ENCODE data around the gene CEP78. TPM values are rescaled to one million over a fixed set of nuclear protein-coding genes. Genes with fewer than 3 reads are reported as not detected.

Gene CEP78
- total RNA-seq, 1 experiment from 2014 or later = 48.1 TPM

GRCh38 chr9:78297672-78297961 is 61.7 kb downstream of the CEP78 start:
- Histone ChIP-seq H3K9me3 (ENCODE audit: control insufficient read depth in 1 of 2, insufficient read depth in 1 of 2, low read depth in 1 of 2, low read length in 2 of 2) (no peaks in the 10 kb centered on the region), H3K4me3 (replicated peaks in 1 of 2; ENCODE audit: low read depth in 1 of 2, low read length in 2 of 2) (peak overlapping the region; percentile 81 to 91), H3K9ac (ENCODE audit: low read length) (peak overlapping the region; percentile 88), H3K4me1 (ENCODE audit: control insufficient read depth in 1 of 2, insufficient read depth in 2 of 2, low read length in 2 of 2) (peaks cover 17 to 21% of the 10 kb centered on the region in 2 experiments; a peak in 3 of 4 replicates), H3K27ac (ENCODE audit: low read depth, low read length) (peak overlapping the region; percentile 85), H4K20me1 (ENCODE audit: insufficient read depth) (no peaks in the 10 kb centered on the region), H2AFZ (ENCODE audit: low read depth, low read length, poor library complexity, severe bottlenecking) (no peak overlapping the region), H3K27me3 (ENCODE audit: insufficient read depth, low read length) (no peaks in the 10 kb centered on the region), H3K36me3 (ENCODE audit: control insufficient read depth in 1 of 2, insufficient read depth in 2 of 2, low read length in 2 of 2) (peaks cover 8 to 11% of the 10 kb centered on the region in 2 experiments; a peak in 3 of 4 replicates), H3K9me2 (ENCODE audit: insufficient read depth) (no peaks in the 10 kb centered on the region), H3K4me2 (ENCODE audit: low read length) (peak overlapping the region; percentile 93), H3K79me2 (ENCODE audit: insufficient read depth, low read length) (peaks cover 46% of the 10 kb centered on the region)
- ChIA-PET CTCF (no interaction called here), POLR2A (interaction anchor here (0.8 to 1.9 kb wide), 5 partner anchors 13 to 61 kb away, joined by 3 to 9 read pairs (median 4); no protein-coding TSS in a partner anchor), RAD21 (ENCODE audit: low non-redundant PET in 1 of 2, low total read pairs in 2 of 2, uncharacterized antibody in 2 of 2, unreplicated experiment in 2 of 2) (no interaction called here)
- no TSS peak for BruUV-seq (replicated peaks)
- TF ChIP-seq CEBPB (IDR thresholded peaks at IDR 0.05; ENCODE audit: low read depth) (no peak), ATF3 (IDR thresholded peaks at IDR 0.05) (no peak), RAD21 (IDR thresholded peaks at IDR 0.05; ENCODE audit: low read depth) (no peak), SIN3A (IDR thresholded peaks at IDR 0.05; ENCODE audit: low read depth) (no peak), ZFX (IDR thresholded peaks at IDR 0.05) (no peak), EZH2phosphoT487 (IDR thresholded peaks at IDR 0.05; ENCODE audit: borderline replicate concordance) (no peak)
- TF ChIP-seq, protein P1, sequence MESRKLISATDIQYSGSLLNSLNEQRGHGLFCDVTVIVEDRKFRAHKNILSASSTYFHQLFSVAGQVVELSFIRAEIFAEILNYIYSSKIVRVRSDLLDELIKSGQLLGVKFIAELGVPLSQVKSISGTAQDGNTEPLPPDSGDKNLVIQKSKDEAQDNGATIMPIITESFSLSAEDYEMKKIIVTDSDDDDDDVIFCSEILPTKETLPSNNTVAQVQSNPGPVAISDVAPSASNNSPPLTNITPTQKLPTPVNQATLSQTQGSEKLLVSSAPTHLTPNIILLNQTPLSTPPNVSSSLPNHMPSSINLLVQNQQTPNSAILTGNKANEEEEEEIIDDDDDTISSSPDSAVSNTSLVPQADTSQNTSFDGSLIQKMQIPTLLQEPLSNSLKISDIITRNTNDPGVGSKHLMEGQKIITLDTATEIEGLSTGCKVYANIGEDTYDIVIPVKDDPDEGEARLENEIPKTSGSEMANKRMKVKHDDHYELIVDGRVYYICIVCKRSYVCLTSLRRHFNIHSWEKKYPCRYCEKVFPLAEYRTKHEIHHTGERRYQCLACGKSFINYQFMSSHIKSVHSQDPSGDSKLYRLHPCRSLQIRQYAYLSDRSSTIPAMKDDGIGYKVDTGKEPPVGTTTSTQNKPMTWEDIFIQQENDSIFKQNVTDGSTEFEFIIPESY (IDR thresholded peaks at IDR 0.05; ENCODE audit: extremely low read depth, insufficient replicate concordance, low read length) = no peak
- ATAC-seq (no peak), DNase-seq (ENCODE audit: low read depth, low spot score) (no peak)
- intact Hi-C loops (cut with micrococcal nuclease) = no loop called here
